GM12891 (cell line): Measurements from ENCODE around the gene SPON1.

Source experiments
- PAX5 ChIP-seq: IDR thresholded peaks from 2 replicates; pipeline ENCODE4 v1.6.1; 2011; ENCODE audit warnings: low read length, moderate library complexity, mild to moderate bottlenecking; ENCODE audit not compliant: insufficient read depth, severe bottlenecking
- POLR2A ChIP-seq: IDR thresholded peaks from 2 replicates; pipeline ENCODE4 v1.6.1; 2011; ENCODE audit warnings: low read depth, low read length, control low read depth
- TAF1 ChIP-seq: IDR thresholded peaks from 2 replicates; pipeline ENCODE4 v1.6.1; 2011; ENCODE audit warnings: low read depth, low read length, control low read depth

- TF ChIP-seq TAF1 (no peak), PAX5 (no peak), POLR2A (no peak)
Observed at GRCh38 chr11:14248580-14248981, 286.1 kb downstream of the SPON1 start.
